PC-9 (cell line): Measurements from ENCODE around the gene SLC6A18. TPM values are rescaled to one million over a fixed set of nuclear protein-coding genes. Genes with fewer than 3 reads are reported as not detected.

ENCODE experiments used
- BruUV-seq: library from RNA; stranded (reverse); fragments of 400-500 nt; replicated peaks from 2 replicates; lab custom pipeline; 2021; lab: Mats Ljungman, UMichigan
- CTCF ChIA-PET: fragments of 300-600 bp; sonication (Branson Sonifier 250); formaldehyde crosslinking; loops from one replicate; lab custom pipeline; 2022; ENCODE audit warnings: antibody characterized with exemption; lab: Charles Lee
- POLR2A ChIA-PET: fragments of 300-600 bp; sonication (Branson Sonifier 250); formaldehyde crosslinking; loops from one replicate; lab custom pipeline; 2022; ENCODE audit warnings: antibody characterized with exemption; ENCODE audit not compliant: unreplicated experiment; lab: Charles Lee
- DNase-seq, 2 experiments: peaks; one replicate each; pipeline versions ENCODE4 v3.0.0 to v3.0.0-alpha.2; 2015 to 2022; ENCODE audit warnings: mixed read lengths in 1 of 2
- H2AFZ ChIP-seq: fragments of 200-600 bp; sonication (generic); 2 replicates; pipeline ENCODE4 v1.8.1; 2017; ENCODE audit warnings: antibody characterized with exemption
- H3F3A ChIP-seq: fragments of 200-600 bp; sonication (generic); 2 replicates; pipeline ENCODE4 v1.8.1; 2017; ENCODE audit warnings: antibody characterized with exemption, mild to moderate bottlenecking, low read depth; ENCODE audit not compliant: insufficient read depth
- H3K27ac ChIP-seq: fragments of 200-600 bp; sonication (generic); 2 replicates; pipeline ENCODE4 v1.6.1; 2016; ENCODE audit warnings: mixed run types
- H3K27me3 ChIP-seq: fragments of 200-600 bp; sonication (generic); 2 replicates; pipeline ENCODE4 v1.6.1; 2016; ENCODE audit warnings: low read depth, mixed run types; ENCODE audit not compliant: insufficient read depth
- H3K36me3 ChIP-seq: fragments of 200-600 bp; sonication (generic); 2 replicates; pipeline ENCODE4 v1.6.1; 2016; ENCODE audit warnings: low read depth, mixed run types
- H3K4me1 ChIP-seq: fragments of 200-600 bp; sonication (generic); replicated peaks from 2 replicates; pipeline ENCODE4 v1.6.1; 2016; ENCODE audit warnings: mixed run types; ENCODE audit not compliant: insufficient read depth
- H3K4me2 ChIP-seq: fragments of 200-600 bp; sonication (generic); 2 replicates; pipeline ENCODE4 v1.6.1; 2017; ENCODE audit warnings: mixed run types
- H3K4me3 ChIP-seq: fragments of 200-600 bp; sonication (generic); 2 replicates; pipeline ENCODE4 v1.6.1; 2016; ENCODE audit warnings: mixed run types
- H3K79me2 ChIP-seq: fragments of 200-600 bp; sonication (generic); 2 replicates; pipeline ENCODE4 v1.6.1; 2017; ENCODE audit warnings: low read depth, mixed run types
- H3K9me2 ChIP-seq: fragments of 200-600 bp; sonication (generic); 2 replicates; pipeline ENCODE4 v1.8.1; 2017; ENCODE audit warnings: mild to moderate bottlenecking; ENCODE audit not compliant: insufficient read depth
- H3K9me3 ChIP-seq: fragments of 200-600 bp; sonication (generic); 2 replicates; pipeline ENCODE4 v1.8.1; 2016; ENCODE audit warnings: low read depth; ENCODE audit not compliant: insufficient read depth
- H4K20me1 ChIP-seq: fragments of 200-600 bp; sonication (generic); 2 replicates; pipeline ENCODE4 v1.8.1; 2017; ENCODE audit not compliant: insufficient read depth
- EZH2 ChIP-seq: fragments of 200-600 bp; sonication (generic); IDR thresholded peaks from 2 replicates; pipeline ENCODE4 v1.8.0; 2017; ENCODE audit warnings: antibody characterized with exemption, low read depth
- intact Hi-C: fragments of 100-400 bp; cut with micrococcal nuclease; formaldehyde crosslinking; loops from one replicate; pipeline ENCODE4 v1.10.0; 2022; ENCODE audit not compliant: unreplicated experiment
- total RNA-seq: library from RNA; stranded (reverse); gene quantifications from 2 replicates; pipeline ENCODE4 v1.2.3, GENCODE V29; 2021
- TF ChIP-seq, protein P1 (sequence below): fragments of 200-600 bp; sonication (generic); conservative IDR thresholded peaks from 2 replicates; pipeline ENCODE4 v1.6.1; 2017; ENCODE audit warnings: mixed run types, antibody characterized with exemption, mild to moderate bottlenecking, moderate library complexity

SLC6A18 gene
- total RNA-seq, 1 experiment from 2014 or later = not detected

DNA sequence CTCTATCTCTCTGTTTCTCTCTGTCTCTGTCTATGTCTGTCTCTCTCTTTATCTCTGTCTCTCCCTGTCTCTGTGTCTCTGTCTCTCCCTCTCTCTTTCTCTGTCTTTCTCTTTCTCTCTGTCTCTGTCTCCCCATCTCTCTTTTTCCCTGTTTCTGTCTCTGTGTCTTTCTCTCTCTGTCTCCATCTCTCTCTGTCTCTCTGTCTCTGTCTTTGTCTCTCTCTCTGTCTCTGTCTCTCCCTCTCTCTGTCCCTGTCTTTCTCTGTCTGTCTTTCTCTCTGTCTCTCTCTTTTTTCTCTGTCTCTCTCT is 25.9 kb upstream of the SLC6A18 start:
- POLR2A ChIA-PET = no interaction called here
- H3K27me3 ChIP-seq = peaks cover 97% of the 10 kb centered on the region
- no peaks in the 10 kb centered on the region for H3K4me1 ChIP-seq
- peaks cover 6% of the 10 kb centered on the region for H4K20me1 ChIP-seq
- H3K79me2 ChIP-seq = no peaks in the 10 kb centered on the region
- CTCF ChIA-PET = no interaction called here
- BruUV-seq = no TSS peak
- no peak overlapping the region for H2AFZ ChIP-seq
- H3F3A ChIP-seq = peaks cover 4% of the 10 kb centered on the region; the same call in 1 of the 2 replicates
- H3K4me2 ChIP-seq = no peak overlapping the region
- no peak overlapping the region for H3K4me3 ChIP-seq
- no peaks in the 10 kb centered on the region for H3K36me3 ChIP-seq
- H3K27ac ChIP-seq = no peak overlapping the region
- H3K9me2 ChIP-seq = no peaks in the 10 kb centered on the region
- H3K9me3 ChIP-seq = no peaks in the 10 kb centered on the region
- DNase-seq = no peak
- TF ChIP-seq, protein P1, sequence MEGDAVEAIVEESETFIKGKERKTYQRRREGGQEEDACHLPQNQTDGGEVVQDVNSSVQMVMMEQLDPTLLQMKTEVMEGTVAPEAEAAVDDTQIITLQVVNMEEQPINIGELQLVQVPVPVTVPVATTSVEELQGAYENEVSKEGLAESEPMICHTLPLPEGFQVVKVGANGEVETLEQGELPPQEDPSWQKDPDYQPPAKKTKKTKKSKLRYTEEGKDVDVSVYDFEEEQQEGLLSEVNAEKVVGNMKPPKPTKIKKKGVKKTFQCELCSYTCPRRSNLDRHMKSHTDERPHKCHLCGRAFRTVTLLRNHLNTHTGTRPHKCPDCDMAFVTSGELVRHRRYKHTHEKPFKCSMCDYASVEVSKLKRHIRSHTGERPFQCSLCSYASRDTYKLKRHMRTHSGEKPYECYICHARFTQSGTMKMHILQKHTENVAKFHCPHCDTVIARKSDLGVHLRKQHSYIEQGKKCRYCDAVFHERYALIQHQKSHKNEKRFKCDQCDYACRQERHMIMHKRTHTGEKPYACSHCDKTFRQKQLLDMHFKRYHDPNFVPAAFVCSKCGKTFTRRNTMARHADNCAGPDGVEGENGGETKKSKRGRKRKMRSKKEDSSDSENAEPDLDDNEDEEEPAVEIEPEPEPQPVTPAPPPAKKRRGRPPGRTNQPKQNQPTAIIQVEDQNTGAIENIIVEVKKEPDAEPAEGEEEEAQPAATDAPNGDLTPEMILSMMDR = no peak
- TF ChIP-seq EZH2 = no peak
- intact Hi-C loops = no loop called here

DNA sequence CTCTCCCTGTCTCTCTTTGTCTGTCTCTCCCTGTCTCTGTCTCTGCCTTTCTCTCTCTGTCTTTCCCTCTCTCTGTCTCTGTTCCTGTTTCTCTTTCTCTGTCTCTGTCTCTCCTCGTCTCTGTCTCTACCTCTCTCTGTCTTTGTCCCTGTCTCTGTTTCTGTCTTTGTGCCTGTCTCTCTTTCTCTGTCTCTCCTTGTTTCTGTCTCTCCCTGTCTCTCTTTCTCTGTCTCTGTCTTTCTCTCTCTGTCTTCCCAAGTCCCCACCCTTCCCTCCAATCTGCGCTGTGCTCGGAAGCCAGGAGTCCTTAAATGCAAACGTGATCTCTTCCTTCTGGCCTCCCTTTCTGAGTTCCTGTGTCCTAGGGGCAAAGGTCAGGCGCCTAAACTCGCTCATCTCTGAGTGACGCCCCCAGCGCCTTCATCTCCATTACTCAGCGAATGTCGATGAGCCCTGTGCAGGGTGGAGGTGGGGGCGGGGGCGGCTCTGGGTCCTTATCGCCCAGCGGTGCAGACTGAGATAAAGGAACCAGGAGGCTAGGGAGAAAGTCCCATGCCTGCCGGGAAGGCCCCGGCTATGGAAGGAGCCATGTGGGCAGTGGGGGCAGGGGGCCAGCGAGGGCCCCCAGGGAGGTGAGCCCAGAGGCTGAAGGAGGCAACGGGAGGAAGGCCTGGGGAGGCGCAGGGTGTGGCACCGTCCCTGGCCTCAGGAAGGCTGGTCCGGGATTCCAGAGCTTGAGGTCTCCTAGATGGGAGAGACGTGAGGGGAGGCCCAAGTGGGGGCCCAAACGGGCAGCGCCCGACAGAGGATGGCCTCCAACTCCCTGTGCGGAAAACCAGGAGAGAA is 25.3 kb upstream of the SLC6A18 start:
- Histone ChIP-seq H3K9me2 (no peaks in the 10 kb centered on the region), H2AFZ (no peak overlapping the region), H3K27me3 (peaks cover 96% of the 10 kb centered on the region), H3K27ac (no peak overlapping the region), H3F3A (peaks cover 4% of the 10 kb centered on the region; the same call in 1 of the 2 replicates), H4K20me1 (peaks cover 9% of the 10 kb centered on the region), H3K4me2 (no peak overlapping the region), H3K4me1 (no peaks in the 10 kb centered on the region), H3K9me3 (no peaks in the 10 kb centered on the region), H3K36me3 (no peaks in the 10 kb centered on the region), H3K79me2 (no peaks in the 10 kb centered on the region), H3K4me3 (no peak overlapping the region)
- CTCF ChIA-PET = no interaction called here
- POLR2A ChIA-PET = no interaction called here
- DNase-seq = no peak
- intact Hi-C loops = loop anchor here (10.0 kb wide), 2 partner anchors 145 to 245 kb away; partner anchors contain the start of genes CLPTM1L and SLC6A3
- TF ChIP-seq, protein P1 = no peak
- no peak for TF ChIP-seq EZH2
- no TSS peak for BruUV-seq

DNA sequence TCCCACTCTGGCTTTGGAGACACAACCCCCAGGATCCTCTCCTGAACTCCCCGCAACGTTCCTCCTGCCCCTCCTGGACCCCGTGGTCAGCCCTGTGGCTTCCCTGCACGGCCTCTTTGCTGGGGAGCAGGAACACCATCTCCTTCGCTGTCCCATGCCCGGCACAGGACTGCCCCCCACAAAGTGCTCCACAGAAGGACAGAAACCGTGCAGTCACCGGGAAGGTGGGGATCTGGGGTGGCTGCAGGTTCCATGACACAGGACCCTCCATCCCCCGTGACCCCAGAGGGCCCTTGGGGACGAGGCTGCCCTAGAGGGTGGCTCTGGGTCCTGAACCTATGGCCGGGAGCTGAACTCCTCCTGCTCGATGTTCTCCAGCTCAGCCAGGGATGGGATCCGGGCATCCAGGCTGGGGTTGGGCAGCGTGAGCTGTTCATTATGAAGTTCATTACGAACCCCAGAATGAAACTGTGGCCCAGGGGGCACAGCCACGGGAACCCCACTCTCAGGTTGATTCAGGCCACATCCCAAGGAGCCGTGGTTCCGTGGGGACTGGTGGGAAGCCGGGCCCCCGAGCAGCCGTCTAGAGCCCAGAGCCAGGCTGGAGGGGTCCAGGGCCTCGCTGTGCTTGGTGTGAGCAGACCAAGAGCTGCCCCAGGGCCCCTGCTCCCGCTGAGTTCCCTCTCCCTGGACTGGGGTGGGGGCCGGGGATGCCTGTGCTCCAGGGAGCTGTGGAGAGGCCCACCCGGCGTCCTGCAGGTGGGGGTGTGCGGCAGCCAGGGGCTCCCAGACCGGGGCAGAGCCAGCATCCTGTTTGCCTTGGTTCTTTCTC is 24.5 kb upstream of the SLC6A18 start:
- Histone ChIP-seq H3F3A (peaks cover 4% of the 10 kb centered on the region; the same call in 1 of the 2 replicates), H3K36me3 (no peaks in the 10 kb centered on the region), H3K4me2 (no peak overlapping the region), H3K27me3 (peaks cover 96% of the 10 kb centered on the region), H3K9me2 (no peaks in the 10 kb centered on the region), H3K4me1 (no peaks in the 10 kb centered on the region), H3K9me3 (no peaks in the 10 kb centered on the region), H3K79me2 (no peaks in the 10 kb centered on the region), H4K20me1 (peaks cover 15% of the 10 kb centered on the region), H3K4me3 (no peak overlapping the region), H2AFZ (no peak overlapping the region), H3K27ac (no peak overlapping the region)
- no peak for DNase-seq
- intact Hi-C loops = loop anchor here (10.0 kb wide), 2 partner anchors 144 to 244 kb away; partner anchors contain the start of genes CLPTM1L and SLC6A3
- POLR2A ChIA-PET = no interaction called here
- CTCF ChIA-PET = interaction anchor here (0.6 kb wide), 1 partner anchor 266 kb away, joined by 19 read pairs; no protein-coding TSS in a partner anchor
- TF ChIP-seq, protein P1 = no peak
- no peak for TF ChIP-seq EZH2
- no TSS peak for BruUV-seq
